ENCODE data around the gene UNC5B. TPM values are rescaled to one million over a fixed set of nuclear protein-coding genes. Genes with fewer than 3 reads are reported as not detected.

UNC5B gene
- total and polyA plus RNA-seq, 4 donors: 10.7 to 43.9 (median 23.5) TPM

DNA sequence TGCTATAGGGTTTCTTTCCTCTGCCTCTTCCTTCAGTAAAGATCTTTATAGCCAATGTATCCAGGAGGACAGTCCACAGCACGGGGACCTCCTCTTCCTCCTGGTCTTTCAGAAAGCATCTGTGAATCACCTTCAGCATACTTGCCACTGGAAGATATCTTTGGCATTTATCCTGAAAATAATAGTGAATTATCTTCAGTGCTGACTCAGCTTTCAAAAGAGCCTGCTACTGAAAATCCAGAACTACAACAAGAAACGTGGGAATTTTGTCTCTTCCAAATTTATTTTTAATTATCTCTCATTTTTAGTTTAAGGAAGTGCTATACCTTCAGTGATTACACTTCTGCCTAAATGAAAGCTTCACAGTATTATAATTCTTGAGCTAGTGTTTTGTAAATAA is 7.6 kb upstream of the UNC5B start:
- Histone ChIP-seq H3K36me3 (ENCODE audit: control insufficient read depth, insufficient read depth, low read length) (no peaks in the 10 kb centered on the region), H3K9me3 (ENCODE audit: control insufficient read depth, insufficient read depth, low read length) (no peaks in the 10 kb centered on the region), H3K27ac (ENCODE audit: low read depth, low read length) (no peak overlapping the region), H3K4me3 (ENCODE audit: low read depth, low read length) (no peak overlapping the region), H3K27me3 (ENCODE audit: control insufficient read depth, insufficient read depth, low read length) (peaks cover 13% of the 10 kb centered on the region), H3K4me1 (ENCODE audit: control insufficient read depth, insufficient read depth, low read length) (peaks cover 10% of the 10 kb centered on the region)
- DNase-seq (ENCODE audit: low read depth in 4 of 6, low spot score in 6 of 6): no peak
- no CpG with 5 or more reads among the region's 2 CpGs for WGBS (ENCODE audit: insufficient coverage)

GRCh38 chr10:71205468-71205867 is 6.9 kb upstream of the UNC5B start:
- H3K27ac ChIP-seq (ENCODE audit: low read depth, low read length): no peak overlapping the region
- no peak for DNase-seq (ENCODE audit: low read depth in 4 of 6, low spot score in 6 of 6)
- no peak overlapping the region for H3K4me3 ChIP-seq (ENCODE audit: low read depth, low read length)
- WGBS (ENCODE audit: insufficient coverage): 70% methylated on average over 3 of the region's 4 CpGs
- H3K36me3 ChIP-seq (ENCODE audit: control insufficient read depth, insufficient read depth, low read length): no peaks in the 10 kb centered on the region
- H3K27me3 ChIP-seq (ENCODE audit: control insufficient read depth, insufficient read depth, low read length): peaks cover 20% of the 10 kb centered on the region
- no peaks in the 10 kb centered on the region for H3K9me3 ChIP-seq (ENCODE audit: control insufficient read depth, insufficient read depth, low read length)
- H3K4me1 ChIP-seq (ENCODE audit: control insufficient read depth, insufficient read depth, low read length): peaks cover 10% of the 10 kb centered on the region

DNA sequence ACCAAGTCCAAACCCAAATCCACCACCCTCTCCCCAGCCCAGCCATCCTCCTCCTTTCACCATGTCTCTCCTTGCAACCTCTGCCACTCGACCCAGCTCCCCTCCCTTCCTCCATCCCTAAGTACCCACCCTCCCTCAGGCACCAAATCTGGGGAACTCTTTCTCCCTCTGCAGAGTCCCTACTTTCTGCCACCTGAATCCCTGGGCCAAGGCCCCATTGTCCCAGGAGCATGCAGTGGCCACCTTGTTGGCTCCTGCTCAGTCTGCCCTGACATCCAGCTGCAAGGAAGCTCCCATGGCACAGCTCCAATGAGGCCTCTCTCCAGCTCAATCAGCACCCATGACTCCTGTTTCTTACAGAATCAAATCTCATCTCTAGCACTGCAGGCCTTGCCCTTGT is 5.5 kb upstream of the UNC5B start:
- WGBS (ENCODE audit: insufficient coverage): 54% methylated on average over 1 of the region's 1 CpG

DNA sequence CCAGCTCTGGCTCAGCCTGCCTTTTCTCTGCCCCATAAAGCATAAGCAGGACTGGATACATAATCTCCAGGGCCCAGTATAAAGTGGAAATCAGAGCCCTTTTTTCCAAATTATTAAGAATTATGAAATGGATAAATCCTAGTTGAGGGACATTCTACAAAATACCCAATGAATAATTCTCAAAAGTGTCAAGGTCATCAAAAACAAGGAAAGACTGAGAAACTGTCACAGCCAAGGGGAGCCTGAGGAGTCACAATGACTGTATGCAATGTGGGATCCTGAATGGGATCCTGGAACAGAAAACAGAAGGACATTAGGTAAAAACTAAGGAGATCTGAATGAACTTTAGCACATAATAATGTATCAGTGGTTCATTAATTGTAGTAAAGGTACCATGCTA is 4.8 kb upstream of the UNC5B start:
- H3K36me3 ChIP-seq (ENCODE audit: control insufficient read depth, insufficient read depth, low read length): no peaks in the 10 kb centered on the region
- no peak for DNase-seq (ENCODE audit: low read depth in 4 of 6, low spot score in 6 of 6)
- H3K27me3 ChIP-seq (ENCODE audit: control insufficient read depth, insufficient read depth, low read length): peaks cover 32% of the 10 kb centered on the region

More for the DNA sequence above, 5.5 kb upstream of the UNC5B start:
- Histone ChIP-seq H3K27ac (ENCODE audit: low read depth, low read length) (no peak overlapping the region), H3K36me3 (ENCODE audit: control insufficient read depth, insufficient read depth, low read length) (no peaks in the 10 kb centered on the region), H3K4me3 (ENCODE audit: low read depth, low read length) (no peak overlapping the region), H3K27me3 (ENCODE audit: control insufficient read depth, insufficient read depth, low read length) (peaks cover 32% of the 10 kb centered on the region), H3K4me1 (ENCODE audit: control insufficient read depth, insufficient read depth, low read length) (peaks cover 11% of the 10 kb centered on the region), H3K9me3 (ENCODE audit: control insufficient read depth, insufficient read depth, low read length) (no peaks in the 10 kb centered on the region)
- DNase-seq (ENCODE audit: low read depth in 4 of 6, low spot score in 6 of 6): no peak

GRCh38 chr10:71209352-71209715 is 3.0 kb upstream of the UNC5B start:
- no peak for DNase-seq (ENCODE audit: low read depth in 4 of 6, low spot score in 6 of 6)
- Histone ChIP-seq H3K27me3 (ENCODE audit: control insufficient read depth, insufficient read depth, low read length) (peaks cover 44% of the 10 kb centered on the region), H3K4me1 (ENCODE audit: control insufficient read depth, insufficient read depth, low read length) (peaks cover 30% of the 10 kb centered on the region), H3K9me3 (ENCODE audit: control insufficient read depth, insufficient read depth, low read length) (no peaks in the 10 kb centered on the region), H3K4me3 (ENCODE audit: low read depth, low read length) (no peak overlapping the region), H3K36me3 (ENCODE audit: control insufficient read depth, insufficient read depth, low read length) (no peaks in the 10 kb centered on the region), H3K27ac (ENCODE audit: low read depth, low read length) (no peak overlapping the region)
- 40% methylated on average over 1 of the region's 4 CpGs for WGBS (ENCODE audit: insufficient coverage)

More for the DNA sequence above, 4.8 kb upstream of the UNC5B start:
- Histone ChIP-seq H3K27ac (ENCODE audit: low read depth, low read length) (no peak overlapping the region), H3K4me3 (ENCODE audit: low read depth, low read length) (no peak overlapping the region), H3K9me3 (ENCODE audit: control insufficient read depth, insufficient read depth, low read length) (no peaks in the 10 kb centered on the region), H3K4me1 (ENCODE audit: control insufficient read depth, insufficient read depth, low read length) (peaks cover 14% of the 10 kb centered on the region)

GRCh38 chr10:71209731-71210541 is 2.4 kb upstream of the UNC5B start:
- Histone ChIP-seq H3K27ac (ENCODE audit: low read depth, low read length) (no peak overlapping the region), H3K9me3 (ENCODE audit: control insufficient read depth, insufficient read depth, low read length) (no peaks in the 10 kb centered on the region), H3K27me3 (ENCODE audit: control insufficient read depth, insufficient read depth, low read length) (peaks cover 50% of the 10 kb centered on the region), H3K4me1 (ENCODE audit: control insufficient read depth, insufficient read depth, low read length) (peaks cover 36% of the 10 kb centered on the region), H3K4me3 (ENCODE audit: low read depth, low read length) (no peak overlapping the region), H3K36me3 (ENCODE audit: control insufficient read depth, insufficient read depth, low read length) (no peaks in the 10 kb centered on the region)
- no peak for DNase-seq (ENCODE audit: low read depth in 4 of 6, low spot score in 6 of 6)
- WGBS (ENCODE audit: insufficient coverage): 35% methylated on average over 3 of the region's 5 CpGs

DNA sequence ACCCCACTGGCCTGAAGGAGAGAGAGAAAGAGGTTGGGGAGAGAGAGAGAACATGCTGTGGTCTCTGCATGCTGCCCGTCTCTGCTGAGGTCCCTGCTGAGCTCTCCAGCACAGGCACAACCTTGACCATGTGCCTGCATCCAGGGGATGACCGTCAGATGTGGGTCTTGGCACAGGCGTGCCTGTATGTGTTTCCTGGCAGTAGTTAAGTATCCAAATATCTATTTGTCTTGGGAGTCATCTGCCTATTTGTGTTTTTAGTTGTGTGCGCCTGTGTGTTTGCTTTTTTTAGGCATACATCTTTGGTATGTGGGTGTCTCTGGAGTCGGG is 1.9 kb upstream of the UNC5B start:
- 64% methylated on average over 5 of the region's 5 CpGs for WGBS (ENCODE audit: insufficient coverage)
- Histone ChIP-seq H3K27ac (ENCODE audit: low read depth, low read length) (no peak overlapping the region), H3K36me3 (ENCODE audit: control insufficient read depth, insufficient read depth, low read length) (no peaks in the 10 kb centered on the region), H3K4me3 (ENCODE audit: low read depth, low read length) (no peak overlapping the region), H3K4me1 (ENCODE audit: control insufficient read depth, insufficient read depth, low read length) (peaks cover 37% of the 10 kb centered on the region), H3K9me3 (ENCODE audit: control insufficient read depth, insufficient read depth, low read length) (no peaks in the 10 kb centered on the region), H3K27me3 (ENCODE audit: control insufficient read depth, insufficient read depth, low read length) (peaks cover 56% of the 10 kb centered on the region)
- no peak for DNase-seq (ENCODE audit: low read depth in 4 of 6, low spot score in 6 of 6)

DNA sequence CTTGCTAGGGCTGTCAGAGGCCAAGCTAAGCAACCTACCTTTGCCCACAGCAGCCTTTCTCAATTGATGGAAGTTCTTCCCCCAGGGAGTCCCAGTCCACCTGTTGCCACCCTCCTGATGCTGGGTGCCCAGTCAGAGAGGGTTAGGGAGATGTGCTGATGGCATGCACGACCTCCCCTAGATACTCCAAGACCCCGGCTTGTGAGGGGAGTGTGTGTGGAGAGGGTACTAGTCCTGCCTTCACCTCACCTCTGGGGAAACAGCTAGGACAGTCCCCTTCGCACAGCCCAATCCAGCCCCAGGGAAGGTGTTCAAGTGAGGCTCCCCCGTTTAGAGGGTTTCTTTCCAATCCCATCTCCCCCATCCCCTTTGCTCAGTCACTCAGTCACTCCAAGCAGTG is 1.3 kb upstream of the UNC5B start:
- no peaks in the 10 kb centered on the region for H3K36me3 ChIP-seq (ENCODE audit: control insufficient read depth, insufficient read depth, low read length)
- H3K27ac ChIP-seq (ENCODE audit: low read depth, low read length): no peak overlapping the region
- H3K4me3 ChIP-seq (ENCODE audit: low read depth, low read length): no peak overlapping the region
- peaks cover 60% of the 10 kb centered on the region for H3K27me3 ChIP-seq (ENCODE audit: control insufficient read depth, insufficient read depth, low read length)
- H3K4me1 ChIP-seq (ENCODE audit: control insufficient read depth, insufficient read depth, low read length): peaks cover 43% of the 10 kb centered on the region
- H3K9me3 ChIP-seq (ENCODE audit: control insufficient read depth, insufficient read depth, low read length): no peaks in the 10 kb centered on the region
- WGBS (ENCODE audit: insufficient coverage): 100% methylated on average over 1 of the region's 4 CpGs
- DNase-seq (ENCODE audit: low read depth in 4 of 6, low spot score in 6 of 6): no peak

DNA sequence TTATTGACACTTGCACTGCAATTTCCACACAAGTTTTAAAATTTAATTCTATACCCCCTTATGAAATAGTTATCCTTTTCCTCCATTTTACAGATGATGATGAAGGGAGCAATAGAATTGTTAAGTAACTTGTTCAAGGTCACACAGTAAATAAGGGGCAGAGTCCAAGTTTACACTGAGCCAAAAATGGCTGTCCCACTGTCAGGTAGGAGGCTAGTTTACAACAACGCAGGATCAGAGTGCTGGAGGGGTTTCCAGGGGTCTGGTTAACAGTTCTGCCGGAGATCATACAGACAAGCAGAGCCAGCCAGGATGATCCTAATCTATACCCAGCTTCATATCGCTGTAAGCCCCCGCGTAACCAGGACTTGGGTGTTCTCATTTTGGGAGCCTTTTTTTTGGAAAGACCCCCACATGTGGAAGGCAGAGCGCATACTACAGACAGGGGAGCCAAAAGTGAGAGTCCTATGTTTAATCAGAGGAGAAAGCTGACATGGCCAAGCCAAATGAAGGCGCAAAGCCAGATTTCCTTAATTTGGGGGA is 524 bp upstream of the UNC5B start:
- peak overlapping the region; percentile 57 for H3K27ac ChIP-seq (ENCODE audit: low read depth, low read length)
- DNase-seq (ENCODE audit: low read depth in 4 of 6, low spot score in 6 of 6): no peak
- 3% methylated on average over 4 of the region's 7 CpGs for WGBS (ENCODE audit: insufficient coverage)
- no peaks in the 10 kb centered on the region for H3K9me3 ChIP-seq (ENCODE audit: control insufficient read depth, insufficient read depth, low read length)
- peaks cover 50% of the 10 kb centered on the region for H3K4me1 ChIP-seq (ENCODE audit: control insufficient read depth, insufficient read depth, low read length)
- no peaks in the 10 kb centered on the region for H3K36me3 ChIP-seq (ENCODE audit: control insufficient read depth, insufficient read depth, low read length)
- H3K4me3 ChIP-seq (ENCODE audit: low read depth, low read length): peak overlapping the region; percentile 53
- H3K27me3 ChIP-seq (ENCODE audit: control insufficient read depth, insufficient read depth, low read length): peaks cover 67% of the 10 kb centered on the region

- Histone ChIP-seq H3K4me1 (ENCODE audit: control insufficient read depth, insufficient read depth, low read length) (peaks cover 61% of the 10 kb centered on the region), H3K27ac (ENCODE audit: low read depth, low read length) (peak overlapping the region; percentile 4), H3K36me3 (ENCODE audit: control insufficient read depth, insufficient read depth, low read length) (no peaks in the 10 kb centered on the region), H3K9me3 (ENCODE audit: control insufficient read depth, insufficient read depth, low read length) (no peaks in the 10 kb centered on the region), H3K4me3 (ENCODE audit: low read depth, low read length) (peak overlapping the region; percentile 47), H3K27me3 (ENCODE audit: control insufficient read depth, insufficient read depth, low read length) (peaks cover 68% of the 10 kb centered on the region)
- under 1% methylated on average over 35 of the region's 36 CpGs for WGBS (ENCODE audit: insufficient coverage)
- peak in 3 of 6 donors; percentile 26 to 82 (median 72) for DNase-seq (ENCODE audit: low read depth in 4 of 6, low spot score in 6 of 6)
These were observed 804 bp downstream of the UNC5B start for GRCh38 chr10:71213127-71213621.

Data from spinal cord (tissue), 10 donors.